ENCODE data around the gene CLASP1.
A peak's percentile ranks its signal among the peaks of the same experiment; 100 is the strongest.
"Not testable (repeated sequence)": the region's sequence is repeated elsewhere in the genome, so short reads cannot be mapped to it uniquely, and the experiment has no call there.

Gene CLASP1

DNA sequence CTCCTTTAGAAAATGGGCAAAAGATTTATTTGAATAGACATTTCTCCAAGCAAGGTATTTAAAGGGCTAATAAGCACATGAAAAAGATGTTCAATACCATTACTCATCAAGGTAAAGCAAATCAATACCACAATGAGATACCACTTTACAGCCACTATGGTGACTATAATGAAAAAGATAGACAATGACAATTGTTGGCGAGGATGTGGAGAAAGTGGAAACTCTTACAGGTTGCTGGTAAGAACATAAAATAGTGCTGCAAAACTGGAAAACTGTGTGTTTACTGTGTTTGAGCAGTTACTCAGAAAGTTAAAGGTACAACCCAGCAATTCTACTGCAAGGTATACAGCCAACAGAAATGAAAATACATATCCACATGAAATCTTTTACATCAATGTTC lies 150.5 kb downstream of the CLASP1 start:
- DNase-seq = no peak

DNA sequence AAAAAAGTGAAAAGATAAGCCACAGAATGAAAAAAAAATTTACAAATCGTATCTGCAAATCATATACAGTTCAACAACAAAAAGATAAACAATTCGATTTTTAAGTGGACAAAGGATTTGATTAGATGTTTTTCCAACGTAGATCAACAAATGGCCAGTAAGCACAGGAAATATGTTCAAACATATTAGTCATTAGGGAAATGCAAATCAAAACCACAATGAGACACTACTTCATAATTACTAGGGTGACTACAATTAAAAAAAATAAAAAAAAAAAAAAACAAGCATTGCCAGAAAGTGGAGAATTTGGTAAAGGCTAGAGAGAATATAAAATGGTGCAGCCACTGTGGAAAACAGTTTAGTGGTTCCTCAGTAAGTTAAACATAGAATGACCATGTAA lies 156.9 kb downstream of the CLASP1 start:
- no peak for DNase-seq

DNA sequence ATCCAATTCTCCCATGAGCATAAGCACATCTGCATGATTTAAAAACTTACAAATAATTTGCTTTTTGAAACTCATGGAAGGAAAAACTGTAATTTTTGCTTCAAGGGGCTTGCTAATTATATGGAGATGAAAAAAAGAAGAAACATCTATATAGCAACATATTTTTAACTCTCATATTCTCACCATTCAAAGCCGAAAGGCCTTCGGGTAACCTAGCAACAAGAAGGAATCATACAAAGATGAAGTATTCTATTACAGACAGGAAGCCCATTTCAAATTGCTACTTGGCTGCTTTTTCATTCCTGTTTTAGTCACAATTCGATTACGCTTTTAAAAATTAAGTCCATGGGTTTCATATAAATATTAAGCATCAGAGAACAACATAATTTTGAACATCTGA lies 157.7 kb downstream of the CLASP1 start:
- peak; percentile 74 for DNase-seq

DNA sequence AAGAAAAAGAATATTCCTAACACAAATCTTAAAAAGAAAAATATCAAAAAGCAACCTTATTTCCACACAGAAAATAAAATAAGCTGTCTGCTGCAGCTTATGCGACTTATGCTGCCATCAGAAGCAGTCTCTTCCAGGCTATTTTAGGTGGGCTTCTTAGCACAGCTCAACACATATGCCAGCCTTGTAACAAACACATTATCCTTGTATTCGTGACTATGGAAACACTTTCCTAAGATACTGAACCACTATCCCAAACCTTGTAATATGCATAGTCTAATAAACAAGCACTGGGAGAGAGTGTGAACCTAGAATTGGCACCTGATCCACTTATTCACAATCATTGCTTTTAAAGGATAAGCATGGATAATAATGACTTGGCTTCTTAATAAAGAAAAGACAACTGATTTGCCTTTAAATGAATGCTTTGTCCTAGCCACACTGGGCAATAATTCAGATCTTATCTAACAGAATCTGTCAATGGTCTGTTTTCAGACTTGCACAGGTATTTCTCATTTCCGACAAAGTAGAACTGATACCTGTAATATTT lies 158.6 kb downstream of the CLASP1 start:
- peak; percentile 15 for DNase-seq

DNA sequence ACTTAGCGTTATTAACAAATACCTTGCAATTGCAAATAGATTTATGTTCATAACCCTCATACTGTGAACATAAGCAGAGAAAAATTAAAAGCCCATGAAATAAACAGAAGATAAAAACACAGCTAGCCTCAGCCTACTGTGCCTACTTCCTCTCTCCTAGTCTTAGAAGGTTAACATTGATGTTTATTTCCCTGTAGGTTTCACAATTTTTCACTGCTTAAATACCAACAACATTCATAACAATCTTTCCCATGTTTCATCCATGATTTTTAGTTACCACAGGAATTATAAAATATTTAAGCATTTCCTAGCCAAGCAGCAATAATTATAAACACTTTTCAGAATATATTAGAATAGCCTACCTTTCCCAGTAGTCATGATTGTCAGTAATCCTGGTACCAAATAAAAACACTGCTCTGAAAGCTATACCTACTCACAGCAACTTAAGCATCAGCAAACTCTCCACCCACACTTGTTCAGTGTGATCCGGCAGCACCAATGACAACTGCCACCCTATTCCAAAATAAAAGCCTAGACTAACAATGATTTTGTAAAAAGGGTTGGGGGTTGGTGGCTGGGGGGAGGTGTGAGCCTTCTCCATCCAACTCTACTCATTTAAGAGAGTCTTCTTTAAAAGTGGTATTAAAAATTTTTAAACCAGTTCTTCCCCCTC lies 159.2 kb downstream of the CLASP1 start:
- DNase-seq = peak; percentile 47

DNA sequence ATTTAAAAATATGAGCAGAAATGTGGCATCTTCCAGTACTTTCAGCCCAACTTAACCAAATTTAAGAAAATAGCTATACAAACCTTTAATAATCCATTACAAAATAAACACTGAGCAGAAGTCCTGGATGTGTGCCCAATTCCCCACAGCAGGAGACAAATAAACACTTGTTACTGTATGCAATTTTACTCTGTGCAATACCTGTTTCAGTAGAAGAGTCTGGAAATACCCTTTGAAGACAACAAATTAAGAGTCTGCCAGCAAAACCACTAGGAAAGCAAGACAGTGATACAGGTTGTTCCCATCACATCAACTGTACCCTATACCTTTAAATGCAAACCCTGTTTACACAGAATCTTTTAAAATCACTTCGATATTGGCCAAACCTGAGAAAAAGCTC lies 160.0 kb downstream of the CLASP1 start:
- DNase-seq = peak; percentile 87

DNA sequence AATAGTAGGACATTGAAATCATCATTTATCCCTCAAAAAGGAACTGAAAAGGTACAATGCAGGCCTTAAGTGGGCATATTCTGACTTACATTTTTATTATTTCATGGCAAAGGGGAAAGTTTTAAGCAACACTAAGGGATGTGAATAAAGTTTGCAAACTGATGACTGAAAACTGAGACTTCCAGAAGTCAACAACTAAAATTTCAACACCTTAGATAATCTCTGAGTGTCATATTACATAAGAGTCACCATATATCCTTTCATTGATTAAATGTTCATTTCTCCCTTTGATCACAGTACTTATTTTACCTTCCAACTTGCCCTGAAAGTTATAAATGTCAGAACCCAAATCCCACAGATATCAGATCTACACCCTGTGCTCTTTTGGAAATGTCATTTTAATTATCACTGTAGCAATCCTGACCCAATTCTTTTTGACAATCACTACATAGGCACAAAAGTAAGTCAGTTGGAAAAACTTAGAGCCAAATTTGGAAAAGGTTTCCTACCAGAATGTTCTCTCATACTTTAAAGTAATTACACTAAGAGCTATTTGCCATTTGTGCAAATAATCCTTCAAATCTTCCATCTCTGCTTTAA lies 163.0 kb downstream of the CLASP1 start:
- DNase-seq = no peak

DNA sequence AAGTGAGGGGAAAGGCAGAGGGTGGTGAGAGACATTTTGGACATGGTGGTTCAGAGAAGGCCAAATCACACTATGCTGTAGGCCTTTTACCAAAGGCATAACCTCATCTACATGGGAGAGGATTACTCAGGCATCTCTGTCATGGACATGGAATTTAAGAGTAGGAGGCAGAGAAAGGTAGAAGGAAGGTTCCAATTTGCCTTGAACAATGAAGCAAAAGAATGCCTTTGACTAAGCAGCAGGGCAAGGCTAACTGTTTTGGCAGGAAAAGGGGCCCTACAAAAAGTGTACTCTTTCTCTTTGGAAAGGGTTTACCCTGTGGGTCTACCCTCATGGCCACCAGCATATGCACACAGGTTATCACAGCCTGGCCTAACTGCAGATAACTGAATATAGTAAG lies 164.2 kb downstream of the CLASP1 start:
- DNase-seq = no peak

DNA sequence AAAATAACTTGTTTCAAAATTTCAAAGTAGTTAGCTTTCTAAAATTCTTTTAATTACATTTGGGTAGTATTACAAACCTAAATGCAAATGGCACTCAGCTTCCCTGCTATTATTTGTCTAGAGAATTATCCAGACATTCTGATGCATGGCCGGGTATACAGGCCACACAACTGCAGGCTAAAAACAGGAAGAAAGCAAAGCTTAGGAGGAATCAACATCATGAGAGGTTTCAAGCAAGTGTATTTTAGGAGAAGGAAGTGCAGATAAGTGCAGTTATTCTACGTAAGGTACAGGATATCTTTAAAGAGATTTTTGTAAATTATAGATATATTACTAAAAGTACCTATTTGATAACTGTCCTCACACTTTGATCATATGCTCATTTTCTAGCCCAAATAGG lies 165.4 kb downstream of the CLASP1 start:
- DNase-seq = no peak

DNA sequence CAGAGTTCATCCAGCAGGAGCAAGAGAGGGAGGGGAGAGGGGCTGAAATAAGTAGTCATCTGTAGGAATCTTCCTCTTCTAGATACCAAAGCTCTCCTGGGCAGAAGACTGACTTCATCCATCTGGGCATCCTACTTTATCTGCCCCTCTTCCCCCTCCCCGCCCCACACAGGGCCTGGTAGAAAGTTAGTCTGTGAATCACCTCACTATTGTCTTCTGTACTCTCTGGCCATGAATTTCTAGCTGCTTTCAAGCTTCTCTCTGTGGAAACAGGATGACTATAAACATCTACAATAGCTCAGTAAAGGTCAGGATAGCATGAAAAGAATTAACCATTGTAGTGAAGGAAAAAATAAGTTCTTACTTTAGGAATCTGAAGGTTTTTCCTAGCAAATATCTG lies 166.2 kb downstream of the CLASP1 start:
- no peak for DNase-seq

DNA sequence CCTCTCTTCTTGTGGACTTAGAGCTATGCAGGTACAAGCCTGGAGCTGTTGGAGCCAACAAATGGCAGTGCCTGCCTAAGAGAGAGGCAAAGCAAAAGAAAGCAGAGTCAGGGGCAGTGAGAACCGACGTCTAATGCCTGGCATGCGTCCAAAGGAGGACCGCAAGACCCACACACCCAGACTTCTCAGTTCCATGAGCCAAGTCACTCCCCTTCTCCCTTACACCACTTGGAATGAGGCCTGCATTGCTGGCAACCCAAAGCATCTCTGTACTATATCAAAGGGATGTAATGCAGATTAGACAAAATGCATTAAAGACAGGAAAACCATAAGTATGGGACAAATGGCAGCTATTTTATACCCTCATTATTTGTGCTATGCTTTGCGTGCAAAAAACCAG lies 168.4 kb downstream of the CLASP1 start:
- peak; percentile 17 for DNase-seq

DNA sequence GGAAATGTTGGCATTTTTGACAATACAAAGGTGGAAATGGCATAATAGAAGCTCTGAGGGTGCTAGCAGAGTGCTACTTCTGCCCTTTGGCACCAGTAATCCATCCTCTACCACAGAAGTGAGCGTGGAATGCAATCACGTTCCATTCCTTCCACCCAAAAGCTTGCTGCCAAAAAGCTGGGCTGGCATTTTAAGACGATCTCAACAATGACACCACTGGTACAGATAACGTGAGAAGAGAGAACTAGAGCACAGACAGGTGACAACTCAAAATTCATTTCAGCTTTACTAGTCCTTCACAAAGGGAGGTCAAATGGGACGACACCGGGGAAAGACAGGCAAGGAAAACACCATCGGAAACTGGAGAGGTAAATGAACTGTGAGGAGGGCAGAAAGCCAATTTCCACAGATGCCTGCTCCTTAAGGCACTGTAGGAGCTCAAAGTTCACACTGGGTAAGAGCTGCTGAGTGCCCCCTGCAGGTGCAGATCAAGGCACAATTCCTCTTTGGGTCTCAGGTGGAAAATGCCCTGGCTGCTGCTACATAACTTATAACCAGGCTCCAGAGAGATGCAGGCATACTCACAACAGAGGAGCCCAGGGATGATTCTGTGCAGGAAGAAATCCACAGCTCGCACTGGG lies 169.3 kb downstream of the CLASP1 start:
- peak; percentile 27 for DNase-seq

DNA sequence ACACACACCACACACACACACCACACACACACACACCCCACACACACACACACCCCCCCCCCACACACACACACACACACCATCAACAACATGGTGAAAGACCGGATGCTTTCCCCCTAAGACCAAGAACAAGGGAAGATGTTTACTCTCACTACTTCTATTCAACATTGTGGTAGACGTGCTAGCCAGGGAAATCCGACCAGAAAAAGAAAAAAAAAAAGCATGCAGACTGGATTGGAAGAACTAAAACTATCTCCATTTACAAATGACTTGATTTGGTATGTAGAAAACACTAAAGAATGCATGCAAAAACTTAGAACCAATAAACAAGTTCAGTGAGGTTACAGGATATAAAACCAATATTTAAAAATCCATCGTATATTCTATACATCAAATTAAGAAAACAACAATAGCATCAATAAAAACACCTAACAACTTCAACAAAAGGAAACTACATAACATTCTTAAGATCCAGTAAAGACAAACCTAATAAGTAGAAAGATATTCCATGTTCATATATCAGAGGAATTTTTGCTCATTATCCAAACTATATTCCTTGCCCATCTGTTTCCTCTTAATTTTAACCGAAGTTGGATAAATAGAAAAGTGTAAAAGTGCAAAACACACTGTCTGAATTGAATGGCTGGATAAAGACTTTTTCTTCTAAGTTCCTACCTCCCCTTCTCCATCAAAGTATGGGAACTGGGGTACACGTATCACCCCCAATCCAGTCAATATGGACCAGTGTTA lies 170.1 kb downstream of the CLASP1 start:
- no peak for DNase-seq

DNA sequence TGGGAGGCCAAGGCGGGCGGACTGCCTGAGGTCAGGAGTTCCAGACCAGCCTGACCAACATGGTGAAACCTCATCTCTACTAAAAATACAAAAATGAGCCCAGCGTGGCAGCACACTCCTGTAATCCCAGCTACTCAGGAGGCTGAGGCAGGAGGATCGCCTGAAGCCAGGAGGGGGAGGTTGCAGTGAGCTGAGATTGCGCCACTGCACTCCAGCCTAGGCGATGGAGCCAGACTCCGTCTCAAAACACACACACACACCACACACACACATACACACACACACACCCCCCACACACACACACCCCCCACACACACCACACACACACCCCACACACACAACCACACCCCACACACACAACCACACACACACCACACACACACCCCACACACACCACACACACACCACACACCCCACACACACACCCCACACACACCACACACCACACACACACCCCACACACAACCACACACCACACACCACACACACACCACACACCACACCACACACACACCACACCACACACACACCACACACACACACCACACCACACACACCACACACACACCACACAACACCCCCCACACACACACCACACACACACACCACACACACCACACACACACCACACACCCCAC lies 170.8 kb downstream of the CLASP1 start:
- not testable (repeated sequence) for DNase-seq

DNA sequence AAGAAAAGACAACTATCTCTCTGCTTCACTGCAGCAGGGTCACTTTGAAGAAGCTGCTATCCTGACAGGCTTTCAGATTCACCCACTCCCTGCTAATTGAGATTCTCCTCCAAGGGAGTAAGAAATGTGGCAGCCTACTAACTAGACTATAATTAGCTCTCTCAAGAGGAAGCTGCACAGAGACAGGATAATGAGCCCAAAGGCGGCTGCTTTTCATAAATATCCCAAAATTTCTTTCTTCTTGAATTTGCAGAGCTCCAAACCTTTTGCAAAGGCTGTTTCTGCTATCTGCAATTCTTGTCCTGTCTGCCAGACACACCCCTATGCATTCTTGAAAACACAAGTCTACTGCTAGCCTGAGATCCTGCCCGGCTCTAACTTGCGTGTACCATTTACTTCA lies 172.6 kb downstream of the CLASP1 start:
- no peak for DNase-seq

DNA sequence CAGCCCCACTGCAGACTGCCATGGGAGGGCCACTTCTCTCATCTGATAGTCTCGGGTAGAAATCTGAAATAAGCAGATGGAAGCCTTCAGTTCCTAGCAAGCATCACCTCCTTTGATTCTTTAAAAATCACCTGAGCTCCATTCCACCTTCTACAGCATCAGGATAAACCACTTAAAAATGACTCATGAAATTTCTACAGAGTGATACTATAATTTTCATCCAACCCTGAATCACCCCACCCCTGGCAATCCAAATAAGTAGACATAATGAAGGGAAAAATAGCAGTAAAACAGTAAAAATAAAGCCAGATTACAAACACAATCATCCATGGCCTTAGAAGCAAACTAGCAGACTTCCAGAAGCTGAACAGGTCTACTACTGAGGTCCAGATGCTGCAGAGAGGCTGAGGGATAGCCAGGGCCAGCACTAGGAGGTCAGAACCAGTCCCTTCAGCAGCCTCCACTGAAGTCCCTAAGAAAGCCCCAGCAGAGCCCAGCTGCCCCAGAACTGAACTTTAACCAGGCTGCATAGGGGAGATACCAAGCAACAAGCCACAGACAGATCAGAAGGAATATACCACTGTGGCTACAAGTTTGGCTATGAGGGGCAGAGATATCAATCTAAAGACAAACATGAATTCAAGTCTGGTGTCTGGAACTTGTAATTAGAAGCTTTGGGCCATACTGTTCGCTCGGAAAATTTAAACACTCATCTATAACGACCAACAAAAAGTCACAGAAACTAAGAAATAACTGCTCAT lies 173.3 kb downstream of the CLASP1 start:
- no peak for DNase-seq

DNA sequence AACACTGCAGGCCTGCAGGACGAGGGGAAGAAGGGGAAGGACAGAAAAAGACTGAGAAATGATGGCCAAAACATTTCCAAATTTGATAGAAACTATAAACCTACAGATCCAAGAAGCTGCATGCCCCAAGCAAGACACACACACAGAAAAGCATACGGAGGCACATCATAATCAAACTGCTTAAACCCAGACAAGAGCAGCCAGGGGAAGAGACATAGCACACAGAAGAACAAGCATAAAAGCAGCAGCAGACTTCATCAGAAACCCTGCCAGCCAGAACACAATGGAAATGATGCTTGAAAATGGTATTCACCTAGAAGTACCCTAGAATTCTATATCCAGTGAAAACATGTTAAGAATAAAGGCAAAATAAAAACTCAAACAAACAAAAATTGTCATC lies 175.8 kb downstream of the CLASP1 start:
- DNase-seq = no peak

DNA sequence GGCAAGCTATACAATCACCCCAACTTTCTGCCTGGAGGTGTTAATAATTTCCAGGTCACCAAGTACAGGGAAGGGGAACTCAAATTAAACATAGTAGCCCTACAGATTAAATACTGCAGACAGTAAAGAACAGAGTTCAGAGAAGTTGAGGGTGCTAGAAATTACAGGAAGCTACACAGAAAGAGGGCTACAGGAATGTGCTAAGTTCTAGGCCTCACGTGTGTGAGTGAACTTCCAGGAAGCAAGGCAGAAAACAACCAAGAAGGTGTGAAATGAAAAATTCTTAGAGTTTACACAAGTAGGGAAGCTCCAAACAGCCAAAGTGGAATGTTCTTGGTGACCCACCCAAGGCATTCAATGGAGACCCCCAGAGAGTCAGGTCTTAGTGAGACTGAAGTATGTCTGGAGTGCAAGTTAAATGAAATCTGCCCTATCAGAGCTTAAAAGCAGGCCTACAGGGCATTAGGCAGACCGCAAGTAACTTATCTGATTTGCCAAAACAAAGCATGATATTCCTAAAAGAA lies 176.7 kb downstream of the CLASP1 start:
- no peak for DNase-seq

DNA sequence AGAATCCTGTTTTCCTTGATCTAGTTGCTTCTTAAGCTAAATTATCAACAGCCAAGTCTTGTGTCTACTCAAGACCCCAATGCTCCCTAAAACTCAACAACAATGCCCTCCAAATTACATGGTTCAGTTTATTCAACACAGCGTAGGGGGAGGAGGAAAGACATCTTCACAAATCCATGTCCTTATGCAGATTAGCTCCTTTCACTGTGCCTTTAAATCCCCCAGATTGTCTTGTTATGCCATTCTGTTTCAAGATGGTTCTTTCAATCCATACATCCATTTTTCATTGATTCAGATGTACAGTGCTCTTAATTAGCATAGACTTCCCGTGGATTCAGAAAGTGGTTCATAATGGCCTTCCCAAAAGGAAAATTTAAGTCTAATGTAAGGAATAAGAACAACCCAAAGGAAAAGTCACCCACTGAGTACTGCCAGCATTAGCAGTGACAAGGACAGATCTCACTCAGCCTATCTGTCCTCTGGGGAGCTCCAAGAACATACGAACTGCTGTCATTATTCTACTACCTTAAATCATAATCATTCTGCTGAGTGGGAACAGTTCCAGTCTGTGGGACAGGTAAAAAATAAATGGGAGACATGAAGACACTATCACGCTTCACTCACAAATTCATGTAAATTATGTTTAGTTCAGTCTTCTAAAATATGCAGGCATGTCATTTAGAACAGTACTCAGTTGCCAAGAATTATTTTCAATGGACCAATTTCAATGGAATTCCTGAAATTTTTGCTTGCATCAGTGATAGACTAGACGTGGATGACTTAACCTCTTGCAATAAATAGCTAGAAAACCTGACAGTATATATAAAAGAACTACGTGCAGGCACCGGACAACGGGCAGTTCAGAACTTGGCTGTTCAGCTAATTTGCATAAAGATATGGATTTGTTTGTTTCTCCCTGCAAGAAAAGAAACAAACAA lies 177.5 kb downstream of the CLASP1 start:
- DNase-seq = no peak

DNA sequence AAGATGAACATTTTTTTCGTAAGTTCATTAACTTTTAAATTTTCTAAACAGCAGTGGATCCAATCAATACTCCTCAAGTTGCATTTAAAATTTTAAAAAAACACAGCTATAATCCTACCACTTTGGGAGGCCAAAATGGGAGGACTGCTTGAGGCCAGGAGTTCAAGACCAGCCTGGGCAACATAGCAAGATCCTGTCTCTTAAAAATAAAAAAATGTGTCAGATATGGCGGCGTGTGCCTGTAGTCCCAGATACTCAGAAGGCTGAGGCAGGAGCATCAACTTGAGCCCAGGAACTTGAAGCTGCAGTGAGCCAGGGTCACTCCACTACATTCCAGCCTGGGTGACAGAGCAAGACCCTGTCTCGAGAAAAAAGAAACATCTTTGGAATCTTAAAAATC lies 178.3 kb downstream of the CLASP1 start:
- DNase-seq = no peak

DNA sequence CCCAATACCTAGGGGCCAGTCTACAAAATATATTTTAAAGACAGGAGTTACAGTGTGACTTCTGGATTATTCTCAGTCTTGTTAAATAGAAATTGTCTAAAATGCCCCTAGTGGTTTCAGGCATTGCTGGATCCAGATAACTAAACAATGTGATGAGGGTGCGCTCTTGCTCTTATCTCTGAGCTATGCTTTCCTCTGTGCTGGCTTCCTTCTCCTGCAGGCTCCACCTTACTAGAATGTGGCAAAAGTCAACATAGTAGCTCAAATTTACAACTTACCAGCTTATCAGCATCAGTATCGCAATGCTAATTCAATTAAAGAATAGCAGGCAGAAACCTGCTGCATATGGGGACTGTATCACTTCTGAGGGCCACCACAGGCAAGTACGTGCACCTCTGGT lies 179.9 kb downstream of the CLASP1 start:
- DNase-seq = no peak
